Measurements from ENCODE around the gene FSTL4. TPM values are rescaled to one million over a fixed set of nuclear protein-coding genes. Genes with fewer than 3 reads are reported as not detected.

The FSTL4 gene
- total RNA-seq, 4 donors from 2014 or later, result 0.18 to 0.27 (median 0.20) TPM; not detected in 1

DNA sequence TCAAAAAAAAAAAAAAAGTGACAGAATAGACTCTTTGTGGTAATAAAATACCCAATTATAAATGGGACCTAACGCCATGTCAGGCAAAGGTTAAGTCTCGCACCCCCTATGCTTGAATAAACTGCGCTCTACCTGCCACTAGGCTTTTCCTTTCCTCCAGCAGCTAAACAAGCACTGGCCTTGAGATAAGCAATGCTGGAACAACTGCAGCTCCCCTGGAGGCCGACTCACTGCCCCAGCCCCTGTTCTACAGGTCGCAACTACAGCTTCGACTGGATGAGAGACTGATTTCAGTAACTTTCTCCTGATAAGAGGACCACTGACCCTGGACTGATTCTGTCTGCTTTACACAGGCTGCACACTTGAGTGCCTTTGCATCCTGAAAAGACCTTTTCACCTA is 350.3 kb downstream of the FSTL4 start:
- ATAC-seq (no peak), DNase-seq (no peak)
- no peak overlapping the region for H3K27ac ChIP-seq
- no peaks in the 10 kb centered on the region for H3K9me3 ChIP-seq
- H3K27me3 ChIP-seq, result no peaks in the 10 kb centered on the region
- H3K4me3 ChIP-seq, result no peak overlapping the region
- H3K4me1 ChIP-seq, result peaks cover 18 to 21% of the 10 kb centered on the region in 2 donors
- in situ Hi-C loops (cut with MboI; ENCODE audit: low sequenced_read_pairs in 4 of 4) (no loop called here), intact Hi-C loops (cut with DNase I; ENCODE audit: low total_unique reads) (no loop called here)
- no peaks in the 10 kb centered on the region for H3K36me3 ChIP-seq
- TF ChIP-seq, protein P1, sequence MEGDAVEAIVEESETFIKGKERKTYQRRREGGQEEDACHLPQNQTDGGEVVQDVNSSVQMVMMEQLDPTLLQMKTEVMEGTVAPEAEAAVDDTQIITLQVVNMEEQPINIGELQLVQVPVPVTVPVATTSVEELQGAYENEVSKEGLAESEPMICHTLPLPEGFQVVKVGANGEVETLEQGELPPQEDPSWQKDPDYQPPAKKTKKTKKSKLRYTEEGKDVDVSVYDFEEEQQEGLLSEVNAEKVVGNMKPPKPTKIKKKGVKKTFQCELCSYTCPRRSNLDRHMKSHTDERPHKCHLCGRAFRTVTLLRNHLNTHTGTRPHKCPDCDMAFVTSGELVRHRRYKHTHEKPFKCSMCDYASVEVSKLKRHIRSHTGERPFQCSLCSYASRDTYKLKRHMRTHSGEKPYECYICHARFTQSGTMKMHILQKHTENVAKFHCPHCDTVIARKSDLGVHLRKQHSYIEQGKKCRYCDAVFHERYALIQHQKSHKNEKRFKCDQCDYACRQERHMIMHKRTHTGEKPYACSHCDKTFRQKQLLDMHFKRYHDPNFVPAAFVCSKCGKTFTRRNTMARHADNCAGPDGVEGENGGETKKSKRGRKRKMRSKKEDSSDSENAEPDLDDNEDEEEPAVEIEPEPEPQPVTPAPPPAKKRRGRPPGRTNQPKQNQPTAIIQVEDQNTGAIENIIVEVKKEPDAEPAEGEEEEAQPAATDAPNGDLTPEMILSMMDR (IDR thresholded peaks at IDR 0.05 in 4 of 5, conservative IDR thresholded peaks at IDR 0.05 in 1 of 5), result no peak
- no peak for TF ChIP-seq POLR2A (IDR thresholded peaks at IDR 0.05)

GRCh38 chr5:133260715-133261114 is 351.6 kb downstream of the FSTL4 start:
- no peaks in the 10 kb centered on the region for H3K36me3 ChIP-seq
- in situ Hi-C loops (cut with MboI; ENCODE audit: low sequenced_read_pairs in 4 of 4), result no loop called here
- H3K9me3 ChIP-seq, result no peaks in the 10 kb centered on the region
- no peaks in the 10 kb centered on the region for H3K27me3 ChIP-seq
- intact Hi-C loops (cut with DNase I; ENCODE audit: low total_unique reads), result loop anchor here (1.0 kb wide), 1 partner anchor 149 kb away; no protein-coding TSS in a partner anchor
- no peak overlapping the region for H3K4me3 ChIP-seq
- no peak for DNase-seq
- no peak overlapping the region for H3K27ac ChIP-seq
- peak in 1 of 2 donors; percentile 43 for ATAC-seq
- TF ChIP-seq, protein P1 (IDR thresholded peaks at IDR 0.05 in 4 of 5, conservative IDR thresholded peaks at IDR 0.05 in 1 of 5), result peak in 2 of 5 experiments; percentile 29 to 37
- no peak for TF ChIP-seq POLR2A (IDR thresholded peaks at IDR 0.05)
- H3K4me1 ChIP-seq, result peaks cover 18 to 21% of the 10 kb centered on the region in 2 donors

DNA sequence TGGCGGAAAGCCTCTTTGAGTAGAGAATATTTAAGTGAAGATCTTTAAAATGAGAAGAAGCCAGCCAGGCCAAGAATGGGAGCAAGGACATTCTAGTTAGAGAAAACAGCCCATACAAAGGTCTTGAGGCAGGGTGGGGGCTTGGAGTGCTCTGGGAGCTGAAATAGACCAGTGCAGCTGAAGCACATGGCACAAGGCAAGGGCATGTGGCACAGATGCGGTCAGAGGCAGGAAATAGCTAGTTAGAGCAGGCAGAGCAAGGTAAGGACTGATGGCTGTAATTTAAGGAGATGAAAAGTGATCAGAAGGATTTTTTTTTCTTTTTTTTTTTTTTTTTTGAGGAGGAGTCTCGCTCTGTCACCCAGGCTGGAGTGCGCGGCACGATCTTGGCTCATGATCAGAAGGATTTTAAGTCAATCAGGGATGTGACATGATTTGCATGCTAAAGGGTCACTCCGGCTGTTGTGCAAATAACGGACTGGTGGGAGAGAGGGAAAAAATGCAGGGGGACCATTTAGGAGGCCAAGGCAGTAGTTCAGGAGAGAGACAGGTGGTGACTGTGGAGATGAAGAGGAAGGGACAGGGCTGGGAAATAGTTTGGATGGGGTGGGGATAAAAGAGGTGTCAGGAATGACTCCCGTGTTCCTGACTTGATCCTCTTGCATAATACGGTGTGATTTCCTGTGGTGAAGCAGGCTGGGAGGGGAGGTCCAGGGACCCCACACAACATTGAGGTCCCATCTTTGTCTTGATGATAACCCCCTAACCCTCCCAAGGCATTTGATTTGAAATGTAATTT is 352.9 kb downstream of the FSTL4 start:
- ATAC-seq, result peak; percentile 94 to 95
- peak; percentile 28 to 64 for DNase-seq
- peak overlapping the region; percentile 41 to 60 (median 53) for H3K27ac ChIP-seq
- no peaks in the 10 kb centered on the region for H3K27me3 ChIP-seq
- no peak for TF ChIP-seq POLR2A (IDR thresholded peaks at IDR 0.05)
- TF ChIP-seq, protein P1 (IDR thresholded peaks at IDR 0.05 in 4 of 5, conservative IDR thresholded peaks at IDR 0.05 in 1 of 5), result no peak
- no peaks in the 10 kb centered on the region for H3K9me3 ChIP-seq
- intact Hi-C loops (cut with DNase I; ENCODE audit: low total_unique reads), result no loop called here
- in situ Hi-C loops (cut with MboI; ENCODE audit: low sequenced_read_pairs in 4 of 4), result no loop called here
- no peak overlapping the region for H3K4me3 ChIP-seq
- peaks cover 18 to 21% of the 10 kb centered on the region in 2 donors for H3K4me1 ChIP-seq
- no peaks in the 10 kb centered on the region for H3K36me3 ChIP-seq

GRCh38 chr5:133257977-133258376 is 354.4 kb downstream of the FSTL4 start:
- no peaks in the 10 kb centered on the region for H3K27me3 ChIP-seq
- in situ Hi-C loops (cut with MboI; ENCODE audit: low sequenced_read_pairs in 4 of 4) (no loop called here), intact Hi-C loops (cut with DNase I; ENCODE audit: low total_unique reads) (no loop called here)
- H3K4me3 ChIP-seq, result no peak overlapping the region
- ATAC-seq (no peak), DNase-seq (no peak)
- no peaks in the 10 kb centered on the region for H3K9me3 ChIP-seq
- H3K36me3 ChIP-seq, result no peaks in the 10 kb centered on the region
- TF ChIP-seq, protein P1 (IDR thresholded peaks at IDR 0.05 in 4 of 5, conservative IDR thresholded peaks at IDR 0.05 in 1 of 5), result no peak
- no peak for TF ChIP-seq POLR2A (IDR thresholded peaks at IDR 0.05)
- peaks cover 18 to 21% of the 10 kb centered on the region in 2 donors for H3K4me1 ChIP-seq
- no peak overlapping the region for H3K27ac ChIP-seq

Data from gastrocnemius medialis (tissue), 4 donors.